H7 (cell line): ENCODE results near the gene KDM3B. TPM values are rescaled to one million over a fixed set of nuclear protein-coding genes. Genes with fewer than 3 reads are reported as not detected.

ENCODE experiments used
- DNase-seq: peaks from one replicate; pipeline ENCODE4 v3.0.0; 2012
- H3K27me3 ChIP-seq: 2 replicates; pipeline ENCODE4 v1.6.0; 2011; ENCODE audit warnings: mild to moderate bottlenecking, low read length; ENCODE audit not compliant: control insufficient read depth, insufficient read depth
- H3K36me3 ChIP-seq: replicated peaks from 2 replicates; pipeline ENCODE4 v1.5.1; 2011; ENCODE audit warnings: low read length; ENCODE audit not compliant: control insufficient read depth, insufficient read depth
- H3K4me3 ChIP-seq: 2 replicates; pipeline ENCODE4 v1.5.1; 2011; ENCODE audit warnings: low read depth, mild to moderate bottlenecking, control low read depth, low read length, moderate library complexity; ENCODE audit not compliant: insufficient read depth
- total RNA-seq: library from RNA; depleted of rRNA; stranded (reverse); fragments of >200 nt; shearing (Covaris generic); gene quantifications from 2 replicates; pipeline ENCODE4 v1.2.3, GENCODE V29; 2014

KDM3B gene
- total RNA-seq, 1 experiment from 2014 or later, result 55.6 TPM

- Histone ChIP-seq H3K4me3 (no peak overlapping the region), H3K27me3 (no peaks in the 10 kb centered on the region), H3K36me3 (no peaks in the 10 kb centered on the region)
- DNase-seq, result peak; percentile 42
Measured at GRCh38 chr5:138458856-138459255, 106.4 kb downstream of the KDM3B start.

DNA sequence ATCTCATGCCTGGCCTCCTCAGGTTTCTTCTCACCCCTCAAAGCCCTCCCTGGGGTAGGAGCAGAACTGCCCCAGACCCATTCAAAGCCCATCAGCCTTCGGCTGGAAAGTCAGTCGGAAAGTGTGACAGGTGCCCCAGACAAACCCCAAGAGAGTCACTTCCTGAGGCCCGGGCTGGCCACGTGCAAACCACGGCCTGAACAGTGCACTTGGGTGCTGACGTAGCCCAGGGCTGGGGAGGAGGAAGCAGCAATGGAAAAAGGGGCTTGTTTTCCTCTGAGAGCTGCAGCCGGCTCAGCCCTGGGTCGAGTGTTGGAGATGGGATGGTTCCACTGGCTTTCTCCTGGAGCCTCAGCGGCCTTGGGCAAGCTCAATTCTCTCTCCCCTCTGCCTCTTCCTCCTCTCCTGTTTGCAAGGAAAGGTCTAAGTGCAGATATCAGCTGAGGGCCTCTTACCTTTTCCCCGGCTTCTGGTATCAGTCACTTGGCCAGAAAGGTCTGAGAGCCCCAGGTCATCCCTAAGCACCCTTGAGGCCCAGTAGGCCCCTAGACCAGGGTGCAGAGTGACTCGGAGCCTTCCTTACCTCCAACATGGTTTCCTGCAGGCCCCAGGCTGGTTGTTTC is 106.9 kb downstream of the KDM3B start:
- DNase-seq, result no peak
- Histone ChIP-seq H3K4me3 (no peak overlapping the region), H3K27me3 (no peaks in the 10 kb centered on the region), H3K36me3 (no peaks in the 10 kb centered on the region)

DNA sequence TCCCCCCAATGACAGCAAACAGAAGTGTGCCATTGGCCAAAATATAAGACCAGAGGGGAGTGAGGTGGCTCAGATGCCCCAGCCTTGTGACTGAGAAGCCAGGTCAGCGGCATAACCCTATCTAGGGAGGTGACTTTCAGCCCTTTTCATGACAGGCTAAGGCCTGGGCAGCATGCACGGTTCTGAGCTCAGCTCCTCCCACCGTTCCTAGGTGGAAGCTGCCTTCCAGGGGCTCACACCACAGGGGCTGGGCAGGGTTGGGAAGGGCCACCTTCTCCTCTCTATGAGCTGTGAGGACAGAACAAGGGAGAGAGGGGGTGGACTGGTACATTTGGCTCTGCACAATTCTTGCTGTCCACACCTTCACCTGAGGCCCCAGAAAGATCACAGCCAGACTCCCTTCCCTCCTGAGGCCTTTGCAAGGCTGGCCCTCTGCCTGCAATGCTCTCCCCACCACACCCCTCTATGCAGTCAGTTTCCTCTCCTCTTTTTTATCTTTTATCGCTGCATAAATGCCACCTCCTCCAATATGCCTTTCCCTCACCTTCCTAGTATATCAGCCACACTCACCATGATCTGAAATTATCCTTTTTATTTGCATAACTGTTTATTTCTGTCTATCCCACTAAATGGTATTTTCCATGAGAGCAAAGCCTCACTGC is 107.7 kb downstream of the KDM3B start:
- DNase-seq, result no peak
- no peaks in the 10 kb centered on the region for H3K36me3 ChIP-seq
- H3K4me3 ChIP-seq, result no peak overlapping the region
- H3K27me3 ChIP-seq, result no peaks in the 10 kb centered on the region

DNA sequence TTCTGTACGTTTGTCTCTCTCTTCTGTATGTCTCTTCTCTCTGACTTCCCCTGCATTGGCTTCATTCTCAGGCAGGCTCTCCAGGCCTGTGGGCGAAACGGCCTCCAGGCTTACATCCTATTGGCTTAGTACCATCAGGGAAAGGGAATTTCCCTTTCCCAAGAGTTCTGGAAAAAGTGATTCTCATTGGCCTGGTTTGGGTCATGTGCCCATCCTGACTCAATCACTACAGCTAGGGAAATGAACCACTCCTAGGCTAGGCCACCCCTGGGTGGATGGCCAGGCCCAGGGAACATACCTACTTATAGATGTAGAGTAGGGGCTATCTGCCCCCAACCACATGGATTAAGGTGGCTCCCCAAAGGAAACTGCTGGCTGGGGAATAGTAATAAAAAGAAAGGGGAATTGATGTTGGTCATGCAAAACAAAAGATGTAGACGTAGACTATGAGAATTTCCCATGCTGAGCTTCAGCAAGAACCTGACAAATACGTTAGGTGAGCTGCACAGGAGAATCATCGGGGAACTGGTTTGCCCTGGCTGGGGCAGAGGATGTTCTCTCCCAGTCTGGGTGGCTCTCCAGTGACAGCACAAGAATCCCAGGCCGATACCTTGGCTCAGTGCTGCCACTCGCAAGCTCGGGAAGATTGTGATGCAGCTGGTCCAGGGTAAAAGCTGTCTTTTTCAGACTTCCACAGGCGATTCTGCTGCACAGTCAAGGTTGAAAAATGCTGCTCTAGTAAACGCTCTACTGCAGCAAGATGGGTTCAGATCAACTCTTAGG is 109.0 kb downstream of the KDM3B start:
- H3K27me3 ChIP-seq, result peaks cover 11% of the 10 kb centered on the region
- no peaks in the 10 kb centered on the region for H3K36me3 ChIP-seq
- no peak overlapping the region for H3K4me3 ChIP-seq
- DNase-seq, result peak; percentile 69

DNA sequence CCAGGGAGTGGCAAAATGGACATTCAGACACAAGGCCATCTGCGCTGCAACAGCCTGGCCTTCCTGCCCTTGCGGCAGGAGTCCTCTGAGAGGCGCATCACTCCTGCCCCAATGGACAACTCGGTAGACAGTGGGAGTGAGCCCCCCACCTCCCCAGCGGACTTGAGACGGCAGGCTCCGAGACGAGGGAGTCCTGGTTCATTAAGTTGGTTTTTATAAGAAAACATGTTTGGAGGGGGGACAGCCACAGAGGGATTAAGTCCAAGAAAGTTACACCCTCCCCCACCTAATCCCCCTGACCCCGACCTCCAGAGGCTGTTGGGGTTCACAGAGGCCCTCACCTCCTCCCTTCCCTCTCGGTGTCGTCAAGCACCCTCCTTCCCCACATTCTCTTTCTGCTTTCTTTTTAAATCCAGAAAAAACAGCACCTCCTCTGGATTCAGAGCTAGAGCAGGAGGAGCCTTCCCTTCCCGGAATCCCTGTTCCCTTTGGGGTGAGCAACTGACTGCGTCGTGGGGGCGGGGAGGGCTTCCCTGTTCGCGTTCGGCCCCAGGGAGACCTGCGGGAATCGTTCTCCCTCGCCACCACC is 111.0 kb downstream of the KDM3B start:
- peak overlapping the region; percentile 64 for H3K4me3 ChIP-seq
- DNase-seq, result no peak
- no peaks in the 10 kb centered on the region; the same call in 1 of the 2 replicates for H3K36me3 ChIP-seq
- H3K27me3 ChIP-seq, result peaks cover 24% of the 10 kb centered on the region

- peaks cover 24% of the 10 kb centered on the region for H3K27me3 ChIP-seq
- H3K4me3 ChIP-seq, result peak overlapping the region; percentile 64
- peak; percentile 98 for DNase-seq
- no peaks in the 10 kb centered on the region; the same call in 1 of the 2 replicates for H3K36me3 ChIP-seq
Measured at GRCh38 chr5:138464008-138464387, 111.5 kb downstream of the KDM3B start.

GRCh38 chr5:138464388-138465260 is 112.1 kb downstream of the KDM3B start:
- Histone ChIP-seq H3K27me3 (peaks cover 24% of the 10 kb centered on the region), H3K4me3 (peak overlapping the region; percentile 64), H3K36me3 (no peaks in the 10 kb centered on the region; the same call in 1 of the 2 replicates)
- DNase-seq, result peak; percentile 97

DNA sequence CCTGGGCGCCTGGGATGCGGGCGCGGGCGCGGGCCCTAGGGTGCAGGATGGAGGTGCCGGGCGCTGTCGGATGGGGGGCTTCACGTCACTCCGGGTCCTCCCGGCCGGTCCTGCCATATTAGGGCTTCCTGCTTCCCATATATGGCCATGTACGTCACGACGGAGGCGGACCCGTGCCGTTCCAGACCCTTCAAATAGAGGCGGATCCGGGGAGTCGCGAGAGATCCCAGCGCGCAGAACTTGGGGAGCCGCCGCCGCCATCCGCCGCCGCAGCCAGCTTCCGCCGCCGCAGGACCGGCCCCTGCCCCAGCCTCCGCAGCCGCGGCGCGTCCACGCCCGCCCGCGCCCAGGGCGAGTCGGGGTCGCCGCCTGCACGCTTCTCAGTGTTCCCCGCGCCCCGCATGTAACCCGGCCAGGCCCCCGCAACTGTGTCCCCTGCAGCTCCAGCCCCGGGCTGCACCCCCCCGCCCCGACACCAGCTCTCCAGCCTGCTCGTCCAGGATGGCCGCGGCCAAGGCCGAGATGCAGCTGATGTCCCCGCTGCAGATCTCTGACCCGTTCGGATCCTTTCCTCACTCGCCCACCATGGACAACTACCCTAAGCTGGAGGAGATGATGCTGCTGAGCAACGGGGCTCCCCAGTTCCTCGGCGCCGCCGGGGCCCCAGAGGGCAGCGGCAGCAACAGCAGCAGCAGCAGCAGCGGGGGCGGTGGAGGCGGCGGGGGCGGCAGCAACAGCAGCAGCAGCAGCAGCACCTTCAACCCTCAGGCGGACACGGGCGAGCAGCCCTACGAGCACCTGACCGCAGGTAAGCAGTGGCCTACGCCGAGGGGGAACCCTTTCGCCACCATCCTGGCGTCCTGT is 113.0 kb downstream of the KDM3B start, which contains the start of gene EGR1:
Gene EGR1 (plus strand): TSS at position 219 of the 864 bp plus-strand sequence. CDS start 283 bp downstream, at position 502.
- peak within 1 kb of the TSS; percentile 64 for H3K4me3 ChIP-seq
- peak; percentile 96 for DNase-seq

GRCh38 chr5:138466125-138466899 is 113.8 kb downstream of the KDM3B start:
- DNase-seq, result peak; percentile 73
- H3K27me3 ChIP-seq, result peaks cover 24% of the 10 kb centered on the region
- H3K36me3 ChIP-seq, result no peaks in the 10 kb centered on the region; the same call in 1 of the 2 replicates
- H3K4me3 ChIP-seq, result peak overlapping the region; percentile 64

More for the DNA sequence above, 113.0 kb downstream of the KDM3B start, which contains the start of gene EGR1:
- Histone ChIP-seq H3K36me3 (no peaks in the 10 kb centered on the region; the same call in 1 of the 2 replicates), H3K27me3 (peaks cover 24% of the 10 kb centered on the region)

- Histone ChIP-seq H3K36me3 (no peaks in the 10 kb centered on the region; the same call in 1 of the 2 replicates), H3K4me3 (no peak overlapping the region; the same call in 1 of the 2 replicates), H3K27me3 (peaks cover 24% of the 10 kb centered on the region)
- DNase-seq, result peak; percentile 48
Measured at GRCh38 chr5:138466900-138467710, 114.6 kb downstream of the KDM3B start.

GRCh38 chr5:138467711-138468132 is 115.2 kb downstream of the KDM3B start:
- DNase-seq, result peak; percentile 26
- H3K27me3 ChIP-seq, result peaks cover 24% of the 10 kb centered on the region
- no peaks in the 10 kb centered on the region; the same call in 1 of the 2 replicates for H3K36me3 ChIP-seq
- H3K4me3 ChIP-seq, result no peak overlapping the region
